ENCODE measurements around the gene WNK2.
"Not testable (repeated sequence)": the region's sequence is repeated elsewhere in the genome, so short reads cannot be mapped to it uniquely, and the experiment has no call there.

WNK2 gene

GRCh38 chr9:93308158-93308602 is 124.2 kb downstream of the WNK2 start:
- DNase-seq (ENCODE audit: low spot score): no peak

GRCh38 chr9:93308676-93309075 is 124.7 kb downstream of the WNK2 start:
- DNase-seq (ENCODE audit: low spot score): no peak

- DNase-seq (ENCODE audit: low spot score): no peak
Measured at GRCh38 chr9:93309889-93310425, 126.0 kb downstream of the WNK2 start.

- no peak for DNase-seq (ENCODE audit: low spot score)
Measured at GRCh38 chr9:93315118-93315517, 131.2 kb downstream of the WNK2 start.

GRCh38 chr9:93315960-93316359 is 132.0 kb downstream of the WNK2 start:
- DNase-seq (ENCODE audit: low spot score): no peak

- DNase-seq (ENCODE audit: low spot score): no peak
Measured at GRCh38 chr9:93316726-93317494, 133.0 kb downstream of the WNK2 start.

GRCh38 chr9:93317495-93318094 is 133.7 kb downstream of the WNK2 start:
- DNase-seq (ENCODE audit: low spot score): no peak

GRCh38 chr9:93318480-93318879 is 134.5 kb downstream of the WNK2 start:
- no peak for DNase-seq (ENCODE audit: low spot score)

GRCh38 chr9:93319301-93319991 is 135.5 kb downstream of the WNK2 start:
- DNase-seq (ENCODE audit: low spot score): no peak

GRCh38 chr9:93319992-93320500 is 136.1 kb downstream of the WNK2 start:
- DNase-seq (ENCODE audit: low spot score): no peak

GRCh38 chr9:93320591-93321219 is 136.8 kb downstream of the WNK2 start:
- DNase-seq (ENCODE audit: low spot score): no peak

- DNase-seq (ENCODE audit: low spot score): no peak
Measured at GRCh38 chr9:93321220-93321610, 137.3 kb downstream of the WNK2 start.

GRCh38 chr9:93323446-93323954 is 139.6 kb downstream of the WNK2 start:
- DNase-seq (ENCODE audit: low spot score): not testable (repeated sequence)

- DNase-seq (ENCODE audit: low spot score): no peak
Measured at GRCh38 chr9:93324191-93324834, 140.4 kb downstream of the WNK2 start.

- DNase-seq (ENCODE audit: low spot score): no peak
Measured at GRCh38 chr9:93325307-93326035, 141.5 kb downstream of the WNK2 start.

GRCh38 chr9:93326056-93326455 is 142.1 kb downstream of the WNK2 start:
- no peak for DNase-seq (ENCODE audit: low spot score)

GRCh38 chr9:93326654-93327053 is 142.7 kb downstream of the WNK2 start:
- DNase-seq (ENCODE audit: low spot score): no peak

- DNase-seq (ENCODE audit: low spot score): no peak
Measured at GRCh38 chr9:93329629-93330280, 145.8 kb downstream of the WNK2 start.

- no peak for DNase-seq (ENCODE audit: low spot score)
Measured at GRCh38 chr9:93332317-93332716, 148.4 kb downstream of the WNK2 start.

GRCh38 chr9:93336720-93337119 is 152.8 kb downstream of the WNK2 start:
- DNase-seq (ENCODE audit: low spot score): no peak
